OCI-LY3 (cell line): ENCODE results near the gene MORN5.

Experiments used
- H2AFZ ChIP-seq: fragments of 200-600, 300-600 bp; shearing (Covaris generic); 2 replicates; pipeline ENCODE4 v1.6.0; 2014; ENCODE audit warnings: antibody characterized with exemption, low read depth, low read length
- H3K27ac ChIP-seq: fragments of 200-600, 300-600 bp; sonication (generic); 2 replicates; pipeline ENCODE4 v1.5.1; 2014; ENCODE audit warnings: mild to moderate bottlenecking, low read length, moderate library complexity, mixed read lengths
- H3K27me3 ChIP-seq: fragments of 200-600, 300-600 bp; sonication (generic); 2 replicates; pipeline ENCODE4 v1.6.1; 2014; ENCODE audit warnings: low read depth, low read length, mixed read lengths
- H3K36me3 ChIP-seq: fragments of 200-600, 300-600 bp; sonication (generic); replicated peaks from 2 replicates; pipeline ENCODE3; 2014; ENCODE audit warnings: low read depth, low read length, mixed read lengths
- H3K4me1 ChIP-seq: fragments of 300-600, 200-600 bp; sonication (generic); 2 replicates; pipeline ENCODE4 v1.6.1; 2014; ENCODE audit warnings: low read length, mixed read lengths
- H3K4me2 ChIP-seq: fragments of 200-600, 300-600 bp; sonication (generic); 2 replicates; pipeline ENCODE4 v1.6.1; 2014; ENCODE audit warnings: low read length, mixed read lengths
- H3K4me3 ChIP-seq: fragments of 300-600, 200-600 bp; sonication (generic); 2 replicates; pipeline ENCODE4 v1.5.1; 2014; ENCODE audit warnings: antibody characterized with exemption, mild to moderate bottlenecking, low read length, moderate library complexity
- H3K79me2 ChIP-seq: fragments of 300-600, 200-600 bp; shearing (Covaris generic); 2 replicates; pipeline ENCODE4 v1.6.1; 2014; ENCODE audit warnings: mild to moderate bottlenecking, low read length, mixed read lengths
- H3K9ac ChIP-seq: fragments of 300-600, 200-600 bp; shearing (Covaris generic); 2 replicates; pipeline ENCODE4 v1.6.0; 2014; ENCODE audit warnings: mild to moderate bottlenecking, low read length, moderate library complexity
- H3K9me3 ChIP-seq: fragments of 200-600, 300-600 bp; shearing (Covaris generic); 2 replicates; pipeline ENCODE4 v1.6.1; 2014; ENCODE audit warnings: low read length, mixed read lengths; ENCODE audit not compliant: insufficient read depth
- H4K20me1 ChIP-seq: fragments of 200-600, 300-600 bp; sonication (generic); 2 replicates; pipeline ENCODE4 v1.6.1; 2016; ENCODE audit warnings: low read length, mixed read lengths; ENCODE audit not compliant: insufficient read depth
- CTCF ChIP-seq: fragments of 200-600, 300-600 bp; sonication (generic); IDR thresholded peaks from 2 replicates; pipeline ENCODE4 v1.5.1; 2014; ENCODE audit warnings: antibody characterized with exemption, low read length, low read depth
- EZH2phosphoT487 ChIP-seq: fragments of 200-600 bp; shearing (Covaris generic); IDR thresholded peaks from 2 replicates; pipeline ENCODE4 v1.6.1; 2018; ENCODE audit warnings: antibody characterized with exemption, mixed run types, low read depth

MORN5 gene

GRCh38 chr9:122184551-122184950 lies 24.8 kb downstream of the MORN5 start:
- Histone ChIP-seq H3K4me1 (no peaks in the 10 kb centered on the region), H3K79me2 (no peaks in the 10 kb centered on the region), H3K9me3 (no peaks in the 10 kb centered on the region)

GRCh38 chr9:122186301-122186700 lies 26.6 kb downstream of the MORN5 start:
- H2AFZ ChIP-seq = no peak overlapping the region
- no peaks in the 10 kb centered on the region for H4K20me1 ChIP-seq
- H3K27me3 ChIP-seq = peaks cover 20% of the 10 kb centered on the region
- H3K36me3 ChIP-seq = no peaks in the 10 kb centered on the region
- TF ChIP-seq EZH2phosphoT487 = no peak
- no peak for TF ChIP-seq CTCF
- H3K9me3 ChIP-seq = no peaks in the 10 kb centered on the region
- no peaks in the 10 kb centered on the region for H3K79me2 ChIP-seq
- no peak overlapping the region for H3K4me2 ChIP-seq
- H3K9ac ChIP-seq = no peak overlapping the region
- H3K4me3 ChIP-seq = no peak overlapping the region
- no peaks in the 10 kb centered on the region for H3K4me1 ChIP-seq
- no peak overlapping the region for H3K27ac ChIP-seq

More at GRCh38 chr9:122184551-122184950, 24.8 kb downstream of the MORN5 start:
- no peak overlapping the region for H3K9ac ChIP-seq
- H3K4me2 ChIP-seq = no peak overlapping the region
- TF ChIP-seq CTCF (no peak), EZH2phosphoT487 (no peak)
- no peaks in the 10 kb centered on the region for H3K36me3 ChIP-seq
- H2AFZ ChIP-seq = no peak overlapping the region
- peaks cover 28% of the 10 kb centered on the region for H3K27me3 ChIP-seq
- no peak overlapping the region for H3K27ac ChIP-seq
- H4K20me1 ChIP-seq = no peaks in the 10 kb centered on the region
- no peak overlapping the region for H3K4me3 ChIP-seq

- Histone ChIP-seq H3K4me2 (no peak overlapping the region), H3K27me3 (peaks cover 15% of the 10 kb centered on the region), H2AFZ (no peak overlapping the region), H4K20me1 (no peaks in the 10 kb centered on the region), H3K79me2 (no peaks in the 10 kb centered on the region), H3K4me1 (no peaks in the 10 kb centered on the region), H3K9me3 (no peaks in the 10 kb centered on the region), H3K27ac (no peak overlapping the region), H3K36me3 (no peaks in the 10 kb centered on the region), H3K4me3 (no peak overlapping the region), H3K9ac (no peak overlapping the region)
- TF ChIP-seq CTCF (no peak), EZH2phosphoT487 (no peak)
Observed at GRCh38 chr9:122186777-122187470, 27.2 kb downstream of the MORN5 start.

GRCh38 chr9:122188369-122188768 lies 28.7 kb downstream of the MORN5 start:
- H3K27ac ChIP-seq = no peak overlapping the region
- H3K9ac ChIP-seq = no peak overlapping the region
- no peaks in the 10 kb centered on the region for H3K79me2 ChIP-seq
- no peaks in the 10 kb centered on the region for H3K9me3 ChIP-seq
- H3K4me3 ChIP-seq = no peak overlapping the region
- H3K27me3 ChIP-seq = peaks cover 4% of the 10 kb centered on the region; the same call in 1 of the 2 replicates
- no peaks in the 10 kb centered on the region for H4K20me1 ChIP-seq
- H3K4me2 ChIP-seq = no peak overlapping the region
- H3K36me3 ChIP-seq = no peaks in the 10 kb centered on the region
- no peak for TF ChIP-seq EZH2phosphoT487
- no peak for TF ChIP-seq CTCF
- no peak overlapping the region for H2AFZ ChIP-seq
- no peaks in the 10 kb centered on the region for H3K4me1 ChIP-seq
